Colon (tissue), 2 donors: ENCODE measurements around the gene POLR2J2.
"Not testable (repeated sequence)": the region's sequence is repeated elsewhere in the genome, so short reads cannot be mapped to it uniquely, and the experiment has no call there.

Experiments used
- FAIRE-seq: peaks from 2 replicates; lab custom pipeline; 2012; peaks lifted over from hg19 to GRCh38; lab: Jason Lieb, UNC
- donor health status: control.
- donor health status: control.

The POLR2J2 gene

DNA sequence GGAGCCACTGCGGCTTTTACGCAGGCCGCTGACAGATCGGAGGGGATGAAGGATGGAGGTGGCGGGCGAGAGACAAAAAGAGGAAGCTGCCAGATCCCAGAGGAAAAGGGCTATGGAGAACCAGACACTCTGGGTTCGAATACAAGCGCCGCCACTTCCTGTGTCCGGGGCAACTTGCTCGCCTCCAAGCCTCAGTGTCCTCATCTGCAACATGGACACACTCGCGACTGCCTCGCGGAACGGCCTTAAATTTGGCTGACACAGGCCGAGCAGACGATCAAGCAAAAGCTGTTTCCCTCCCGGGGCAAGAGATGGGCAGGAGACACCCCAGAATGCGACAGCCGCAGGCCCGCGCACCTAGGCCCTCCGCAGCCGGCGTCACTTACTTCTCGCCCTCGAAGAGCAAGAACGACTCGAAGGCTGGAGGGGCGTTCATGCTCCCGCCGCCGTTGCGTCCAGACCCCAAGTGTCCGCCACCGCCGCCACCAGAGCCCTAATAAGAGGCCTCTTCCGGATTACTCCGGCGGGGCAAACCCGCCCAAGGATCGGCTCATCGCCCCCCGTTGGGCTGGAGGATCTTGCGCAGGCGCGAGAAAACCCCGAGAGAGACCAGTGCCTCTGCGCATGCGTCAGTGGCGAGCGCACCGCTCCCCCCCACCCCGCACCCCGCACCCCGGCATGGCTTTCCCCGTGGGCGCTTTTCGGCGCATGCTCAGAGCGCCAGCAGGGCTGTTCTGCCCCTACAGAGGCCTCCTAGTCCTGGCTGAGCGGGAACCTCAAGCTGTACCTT is at the start of gene POLR2J2:
TSS of gene POLR2J2 (minus strand) at position 498 of the 790 bp plus-strand sequence. CDS start at position 436, 62 bp downstream.
- not testable (repeated sequence) for FAIRE-seq

DNA sequence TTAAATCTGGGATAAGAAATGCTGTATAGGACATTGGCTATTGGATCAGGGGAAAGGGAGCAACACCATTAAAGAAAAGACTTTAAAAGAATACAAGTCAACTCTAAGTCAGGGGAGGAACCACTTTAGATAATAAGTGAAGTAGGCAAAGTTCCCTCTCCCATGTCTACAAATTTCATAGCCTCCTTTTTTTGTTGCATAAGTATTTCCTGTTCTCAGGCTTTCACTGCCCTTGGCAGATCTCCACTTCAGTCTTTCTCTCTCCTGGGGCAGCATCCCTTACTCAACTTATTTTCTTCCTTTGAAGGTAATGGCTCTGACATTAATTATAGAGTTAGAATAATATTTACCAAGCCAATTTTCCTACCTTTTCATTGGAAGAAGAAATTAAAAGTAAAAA is 47.0 kb upstream of the POLR2J2 start:
- FAIRE-seq = not testable (repeated sequence)

DNA sequence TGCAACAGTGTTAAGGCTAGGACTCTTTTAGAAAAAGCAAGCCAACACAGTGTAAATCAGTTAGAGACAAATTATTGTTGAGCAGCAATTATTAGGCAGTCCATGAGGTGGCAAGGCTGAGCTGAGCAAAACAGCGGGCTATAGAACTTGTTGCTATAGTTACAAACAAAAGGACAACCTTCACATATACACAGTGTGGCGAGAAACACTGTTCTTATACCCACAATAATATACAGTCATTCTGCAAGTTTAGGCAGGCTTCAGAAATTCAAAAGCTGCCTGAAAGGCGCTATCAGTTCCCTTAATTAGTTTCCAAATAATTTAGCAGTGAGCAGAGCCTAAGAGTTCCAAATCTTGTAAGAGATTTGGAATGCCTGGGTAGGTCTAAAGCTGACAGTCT is 44.3 kb upstream of the POLR2J2 start:
- not testable (repeated sequence) for FAIRE-seq

- FAIRE-seq = not testable (repeated sequence)
These were observed 43.5 kb upstream of the POLR2J2 start for GRCh38 chr7:102714774-102715522.

GRCh38 chr7:102713691-102714080 is 42.2 kb upstream of the POLR2J2 start:
- FAIRE-seq = not testable (repeated sequence)

DNA sequence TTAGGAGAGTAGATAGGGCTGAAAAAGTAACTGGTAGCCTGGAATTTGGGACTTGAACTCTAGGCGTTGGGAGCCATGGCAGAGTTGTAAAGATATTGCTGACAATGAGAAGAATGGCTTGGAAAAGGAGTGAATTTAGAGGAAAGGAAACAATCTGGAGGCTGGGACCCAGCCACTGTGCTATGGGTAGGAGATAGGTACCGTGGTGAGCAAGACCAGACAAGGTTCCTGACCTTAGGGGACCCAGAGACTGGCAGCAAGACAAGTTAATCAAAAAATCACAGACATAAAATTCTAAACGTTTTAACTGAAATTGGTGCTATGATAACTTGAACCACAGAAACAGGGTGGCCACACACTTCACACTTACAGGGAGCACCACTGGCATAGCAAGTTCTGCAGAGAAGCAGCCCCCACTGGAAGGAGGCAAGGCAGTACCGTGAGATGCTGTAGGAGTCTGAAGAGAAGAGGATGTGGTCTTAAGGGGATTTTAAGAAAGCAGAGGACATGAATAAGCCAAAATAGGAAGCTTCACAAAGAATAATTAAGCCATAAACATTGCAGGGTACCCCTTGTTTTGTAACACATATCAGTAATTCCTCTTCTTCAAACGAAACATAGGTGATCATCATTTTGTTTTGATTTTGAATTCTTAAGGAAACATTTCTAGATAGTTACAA is 41.7 kb upstream of the POLR2J2 start:
- not testable (repeated sequence) for FAIRE-seq

GRCh38 chr7:102698962-102699750 is 27.7 kb upstream of the POLR2J2 start:
- FAIRE-seq = not testable (repeated sequence)

- FAIRE-seq = not testable (repeated sequence)
These were observed 26.4 kb upstream of the POLR2J2 start for GRCh38 chr7:102697642-102698512.

GRCh38 chr7:102696009-102696408 is 24.5 kb upstream of the POLR2J2 start:
- not testable (repeated sequence) for FAIRE-seq

- not testable (repeated sequence) for FAIRE-seq
These were observed 23.6 kb upstream of the POLR2J2 start for GRCh38 chr7:102695033-102695552.

- not testable (repeated sequence) for FAIRE-seq
These were observed 22.5 kb upstream of the POLR2J2 start for GRCh38 chr7:102694008-102694407.

- not testable (repeated sequence) for FAIRE-seq
These were observed 19.1 kb upstream of the POLR2J2 start for GRCh38 chr7:102690602-102691001.

DNA sequence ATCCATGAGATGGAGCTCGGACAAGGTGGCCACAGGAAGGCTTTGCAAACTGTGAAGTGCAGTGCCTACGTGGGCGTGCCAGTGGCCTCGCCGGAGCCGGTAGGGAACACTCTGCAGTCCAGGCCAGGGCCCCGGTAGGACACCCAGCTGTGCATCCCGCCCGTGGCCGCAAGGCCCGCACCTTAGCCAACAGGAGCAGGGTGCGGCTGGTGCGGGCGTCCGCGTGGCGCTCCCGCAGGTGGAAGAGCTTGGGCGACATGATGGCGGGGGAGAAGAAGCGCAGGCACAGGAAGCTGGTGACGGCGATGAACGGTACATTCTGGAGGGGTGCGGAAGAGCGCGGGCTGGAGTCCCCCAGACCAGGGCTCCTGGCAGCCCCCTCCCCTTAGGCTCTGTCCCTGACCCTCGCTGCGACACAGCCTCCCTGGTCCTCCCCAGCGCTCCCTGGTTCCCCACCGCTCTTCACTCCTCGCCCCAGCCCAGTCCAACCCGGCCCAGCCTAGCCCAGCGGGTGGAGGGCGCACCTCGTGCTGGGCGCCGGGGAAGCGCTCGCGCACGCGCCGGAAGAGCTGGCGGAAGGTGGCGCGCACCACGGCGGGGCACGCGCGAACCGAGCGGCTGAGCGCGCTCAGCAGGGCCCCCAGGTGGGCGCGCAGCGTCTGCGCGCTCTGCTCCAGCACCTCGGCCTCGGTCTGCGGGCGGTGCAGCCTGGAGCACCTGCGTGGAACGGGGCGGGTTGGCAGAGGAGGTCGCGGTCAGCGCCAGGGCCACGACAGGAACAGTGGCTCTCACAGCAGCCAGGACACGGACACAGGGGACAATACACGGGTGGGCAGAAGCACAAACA is 18.2 kb upstream of the POLR2J2 start:
- not testable (repeated sequence) for FAIRE-seq

DNA sequence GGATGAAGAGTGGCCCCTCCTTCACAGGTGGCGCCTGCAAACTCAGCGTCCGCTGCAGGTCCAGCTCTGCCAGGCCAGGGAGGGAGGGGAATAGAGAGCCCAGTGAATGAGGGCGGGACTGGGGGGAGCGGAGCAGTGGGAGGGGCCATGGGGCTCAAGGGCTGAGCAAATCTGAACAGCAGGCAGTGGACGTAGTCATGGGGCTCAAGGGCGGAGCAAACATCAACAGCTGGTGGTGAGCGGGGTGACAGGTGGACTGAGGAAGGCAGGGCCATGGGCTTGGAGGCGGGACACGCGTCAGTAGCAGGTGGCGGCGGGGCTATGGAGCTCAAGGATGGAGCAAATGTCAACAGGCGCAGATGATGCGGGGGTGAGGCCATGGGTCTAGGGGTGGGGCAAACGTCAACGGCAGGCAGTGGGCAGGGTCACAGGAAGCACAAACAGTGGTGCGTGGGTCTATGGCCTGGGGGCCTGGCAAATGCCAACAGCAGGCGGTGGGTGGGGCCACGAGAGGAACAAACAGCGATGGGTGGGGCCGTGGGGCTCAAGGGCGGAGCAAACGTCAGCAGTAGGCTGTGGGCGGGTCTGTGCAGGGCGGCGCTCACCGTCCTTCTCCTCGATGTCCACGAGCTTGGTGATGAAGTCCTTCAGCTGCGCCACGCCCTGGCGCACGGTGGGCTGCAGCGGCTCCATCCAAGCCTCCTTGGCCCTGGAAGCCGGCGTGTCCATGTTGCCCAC is 17.0 kb upstream of the POLR2J2 start:
- FAIRE-seq = not testable (repeated sequence)

DNA sequence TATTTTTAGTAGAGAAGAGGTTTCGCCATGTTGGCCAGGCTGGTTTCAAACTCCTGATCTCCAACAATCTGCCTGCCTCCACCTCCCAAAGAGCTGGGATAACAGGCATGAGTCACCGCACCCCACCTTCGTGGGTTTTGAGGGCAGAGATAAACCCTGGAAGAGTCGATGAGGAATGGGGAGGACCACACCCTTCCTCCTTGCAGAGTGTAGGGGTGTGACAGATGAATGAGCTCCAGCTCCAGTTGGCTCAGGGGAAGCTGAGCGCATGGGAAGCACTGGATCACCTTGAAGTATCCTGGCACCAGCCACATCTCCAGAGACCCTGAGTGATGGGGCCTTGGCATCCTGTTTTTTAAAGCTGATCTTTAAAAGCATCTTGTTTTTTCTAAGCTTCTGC is 11.1 kb upstream of the POLR2J2 start:
- not testable (repeated sequence) for FAIRE-seq

DNA sequence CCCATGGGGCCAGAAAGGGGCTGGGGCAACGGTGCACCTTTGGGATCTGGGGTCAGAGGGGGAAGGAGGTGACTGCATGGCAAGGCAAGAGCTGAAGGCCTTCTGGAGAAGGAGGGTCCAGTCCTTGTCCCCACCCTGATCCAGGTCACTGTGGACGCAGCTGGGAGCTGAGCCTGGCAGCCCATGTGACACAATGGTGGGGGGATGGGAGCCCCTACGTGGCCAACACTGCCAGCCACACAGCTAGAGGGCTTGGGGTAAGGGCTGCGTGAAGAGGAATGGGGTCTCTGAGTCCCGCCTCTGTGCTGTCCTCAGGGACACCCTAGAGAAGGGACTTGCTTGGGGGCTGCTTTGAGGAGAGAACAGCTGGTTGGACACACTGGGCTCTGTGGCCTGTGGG is 9.3 kb upstream of the POLR2J2 start:
- FAIRE-seq = not testable (repeated sequence)

DNA sequence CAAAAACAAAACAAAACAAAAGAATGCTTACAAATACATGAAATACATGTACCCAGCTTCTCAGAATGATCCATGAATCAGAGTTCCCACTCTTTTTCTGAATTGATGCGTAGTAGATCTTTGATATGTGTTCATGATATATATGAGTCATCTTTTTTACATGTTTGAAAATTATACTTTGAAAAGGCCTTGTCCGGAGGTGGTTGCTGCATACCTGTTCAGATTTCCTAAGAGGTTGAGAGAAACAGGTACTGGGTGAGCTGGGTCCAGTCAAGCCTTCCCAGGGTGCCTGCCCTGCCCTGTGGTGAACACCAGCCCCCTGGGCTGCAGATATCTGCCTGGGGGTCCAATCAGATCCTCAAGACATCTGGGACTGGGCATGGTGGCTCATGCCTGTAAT is 4.1 kb upstream of the POLR2J2 start:
- FAIRE-seq = not testable (repeated sequence)

DNA sequence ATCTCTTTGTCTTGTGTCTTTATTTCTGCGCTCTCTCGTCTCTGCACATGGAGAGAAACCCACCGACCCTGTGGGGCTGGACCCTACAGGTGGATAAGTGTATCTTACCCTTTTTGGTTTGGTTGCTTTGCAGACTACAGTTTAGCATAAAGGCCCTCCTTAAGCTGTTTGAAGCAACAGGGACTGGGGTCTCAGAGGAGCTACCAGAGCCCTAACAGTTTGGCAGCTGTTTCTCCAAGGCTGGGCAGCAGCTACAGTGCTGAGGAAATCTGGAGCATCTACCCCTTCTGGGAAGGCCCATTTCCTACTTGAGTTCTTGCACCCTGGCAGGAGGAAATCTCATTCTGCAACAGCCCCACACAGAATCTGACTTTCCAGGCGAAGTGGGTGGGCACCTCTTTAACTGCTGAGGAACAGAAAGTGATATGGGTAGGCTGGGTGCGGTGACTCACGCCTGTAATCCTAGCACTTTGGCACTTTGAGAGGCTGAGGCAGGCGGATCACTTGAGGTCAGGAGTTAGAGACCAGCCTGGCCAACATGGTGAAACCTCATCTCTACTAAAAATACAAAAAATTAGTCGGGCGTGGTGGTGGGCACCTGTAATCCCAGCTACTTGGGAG is 2.1 kb upstream of the POLR2J2 start:
- FAIRE-seq = not testable (repeated sequence)
